HL-60/S4 (cell line): ENCODE measurements around the gene RBMS3.

Experiments
- in situ Hi-C: fragments of 300-500 bp; cut with MboI; formaldehyde crosslinking; loops from 2 replicates; pipeline ENCODE4 v1.14.3; 2022; ENCODE audit warnings: low sequenced_read_pairs

The RBMS3 gene

DNA sequence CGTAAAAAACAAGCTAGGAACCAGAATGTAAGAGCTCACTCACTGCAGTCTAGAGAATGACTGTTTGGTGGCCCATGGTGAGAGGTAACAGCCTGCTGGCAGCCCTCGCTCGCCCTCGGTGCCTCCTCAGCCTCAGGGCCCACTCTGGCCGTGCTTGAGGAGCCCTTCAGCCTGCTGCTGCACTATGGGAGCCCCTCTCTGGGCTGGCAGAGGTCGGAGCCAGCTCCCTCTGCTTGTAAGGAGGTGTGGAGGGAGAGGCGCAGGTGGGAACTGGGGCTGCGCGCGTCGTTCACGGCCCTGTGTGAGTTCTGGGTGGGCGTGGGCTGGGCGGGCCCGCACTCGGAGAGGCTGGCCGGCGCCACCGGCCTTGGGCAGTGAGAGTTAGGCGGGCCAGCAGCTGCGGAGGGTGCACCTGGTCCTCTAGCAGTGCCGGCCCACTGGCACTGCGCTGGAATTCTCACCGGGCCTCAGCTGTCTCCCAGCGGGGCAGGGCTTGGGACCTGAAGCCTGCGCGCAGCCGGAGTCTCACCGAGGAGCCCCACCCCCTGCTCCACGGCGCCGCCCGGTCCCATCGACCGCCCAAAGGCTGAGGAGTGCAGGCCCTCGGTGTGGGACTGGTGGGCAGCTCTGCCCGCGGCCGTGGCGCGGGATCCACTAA lies 420.6 kb downstream of the RBMS3 start:
- in situ Hi-C loops, result no loop called here

DNA sequence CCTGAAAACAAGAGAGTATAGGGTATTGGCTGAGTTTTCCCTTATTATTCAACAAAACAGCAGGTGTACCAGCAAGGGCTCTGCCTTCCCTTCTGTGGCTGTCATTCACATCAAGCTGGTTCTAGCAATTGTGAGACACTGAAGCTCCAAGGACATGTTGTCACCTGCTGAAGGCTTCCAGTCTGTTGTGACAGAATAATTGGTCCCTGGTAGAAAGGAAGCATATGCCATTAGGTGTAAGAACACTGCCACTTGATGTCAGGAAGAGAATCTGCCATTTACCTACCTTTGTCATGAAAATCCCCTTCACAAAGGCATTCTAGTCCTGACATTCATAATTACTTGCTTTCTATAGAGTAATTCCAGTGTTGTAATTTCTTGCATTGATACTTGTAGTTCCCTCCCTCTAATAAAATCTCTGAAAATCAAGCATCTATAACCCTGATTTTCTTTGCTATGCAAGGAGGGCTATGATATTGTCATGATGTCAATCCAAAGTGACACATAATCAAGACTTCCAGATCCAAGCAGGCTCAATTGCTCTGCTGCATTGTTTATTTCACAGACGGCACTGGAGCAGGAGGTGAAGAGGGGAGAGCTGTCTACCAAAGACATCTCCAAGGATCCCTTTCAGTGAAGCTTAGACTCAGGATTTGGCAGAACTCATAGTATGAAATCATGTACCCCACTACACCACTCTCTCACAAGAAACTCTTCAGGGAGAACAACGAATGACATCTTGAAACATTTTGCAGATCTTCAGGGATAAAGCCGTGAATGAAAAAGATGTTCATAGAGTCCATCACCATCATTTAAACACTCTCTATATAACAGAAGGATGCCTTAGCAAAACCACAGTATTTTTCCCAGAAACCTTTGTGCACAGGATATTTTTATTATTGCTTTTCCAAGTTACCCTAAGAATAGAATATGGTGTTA lies 425.3 kb downstream of the RBMS3 start:
- in situ Hi-C loops, result no loop called here

DNA sequence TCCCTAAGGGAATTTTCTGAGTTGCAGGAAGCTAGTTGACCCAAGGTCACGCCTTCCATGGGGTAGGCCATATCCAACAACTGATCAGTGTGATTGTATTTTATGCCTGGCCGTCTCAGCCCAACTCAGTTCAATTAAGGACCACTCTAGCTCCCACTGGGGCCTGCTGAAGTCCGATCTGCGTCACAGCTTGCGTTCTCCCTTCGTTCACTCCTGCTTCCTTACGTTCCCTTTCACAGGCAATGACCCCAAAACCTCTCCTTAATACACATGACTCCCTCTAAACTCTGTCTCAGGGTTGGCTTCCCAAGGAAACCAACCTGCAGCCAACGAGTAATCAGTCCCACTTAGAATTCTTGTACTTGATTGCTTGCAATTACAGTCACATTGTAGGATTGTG lies 428.0 kb downstream of the RBMS3 start:
- in situ Hi-C loops, result no loop called here

DNA sequence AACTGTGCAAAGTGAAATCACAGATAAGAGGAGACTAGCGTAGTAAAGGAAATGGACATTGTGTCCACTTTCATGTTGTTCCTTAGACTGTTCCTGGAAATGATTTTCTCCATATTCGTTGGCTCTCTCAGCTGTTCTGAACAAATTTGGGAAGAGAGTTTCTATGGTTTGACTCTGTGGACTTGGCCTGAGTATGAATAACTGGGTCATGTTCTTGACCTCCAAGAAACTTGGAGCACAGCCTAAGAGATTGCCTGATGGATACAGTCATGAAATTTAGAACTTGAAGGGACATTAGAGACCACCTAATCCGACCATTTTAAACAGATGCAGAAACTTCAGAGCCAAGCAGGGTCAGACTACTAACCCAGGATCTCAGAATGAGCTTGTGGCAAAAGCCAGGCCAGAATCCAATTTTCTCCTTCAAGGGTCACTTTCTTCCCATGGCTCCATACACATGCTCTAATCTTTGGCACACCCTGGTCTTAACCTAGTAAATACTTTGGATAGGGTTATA lies 430.4 kb downstream of the RBMS3 start:
- in situ Hi-C loops, result no loop called here

DNA sequence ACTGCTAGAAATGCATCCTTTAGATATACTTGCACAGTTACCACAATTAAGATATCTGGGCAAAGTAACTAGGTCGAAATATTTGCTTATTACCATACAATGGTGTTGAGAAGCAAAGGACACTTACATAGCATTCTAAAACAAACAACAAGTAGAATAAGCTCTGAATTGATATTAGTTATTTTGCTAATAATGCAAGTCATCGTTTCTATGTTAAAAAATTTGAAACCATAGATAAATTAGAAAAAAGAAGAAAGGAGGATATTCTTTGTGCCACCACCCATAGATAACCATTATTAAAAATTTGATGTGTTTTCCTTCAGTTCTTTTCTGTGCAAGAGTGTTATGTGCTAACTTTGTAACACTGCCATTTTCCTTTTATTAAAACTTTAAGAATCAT lies 435.3 kb downstream of the RBMS3 start:
- in situ Hi-C loops, result no loop called here

DNA sequence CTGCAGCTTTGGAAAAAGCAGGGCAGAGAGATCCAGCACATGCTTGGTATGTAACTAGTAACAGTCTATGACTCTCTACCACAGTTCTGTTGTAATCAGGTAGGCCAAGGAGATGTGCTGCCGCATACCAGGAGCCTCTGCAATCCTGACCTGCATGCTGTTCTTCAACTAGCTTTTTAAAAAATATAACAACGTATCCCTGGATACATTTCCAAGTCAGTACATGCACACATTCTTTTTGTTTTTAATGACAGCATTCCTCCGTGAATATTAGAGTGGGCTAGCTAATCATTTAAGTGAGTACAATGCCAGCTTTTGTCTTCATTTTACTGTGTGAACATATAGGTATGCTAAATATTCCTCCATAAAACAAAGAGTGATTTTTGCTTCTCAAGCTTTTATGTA lies 437.8 kb downstream of the RBMS3 start:
- in situ Hi-C loops, result no loop called here

DNA sequence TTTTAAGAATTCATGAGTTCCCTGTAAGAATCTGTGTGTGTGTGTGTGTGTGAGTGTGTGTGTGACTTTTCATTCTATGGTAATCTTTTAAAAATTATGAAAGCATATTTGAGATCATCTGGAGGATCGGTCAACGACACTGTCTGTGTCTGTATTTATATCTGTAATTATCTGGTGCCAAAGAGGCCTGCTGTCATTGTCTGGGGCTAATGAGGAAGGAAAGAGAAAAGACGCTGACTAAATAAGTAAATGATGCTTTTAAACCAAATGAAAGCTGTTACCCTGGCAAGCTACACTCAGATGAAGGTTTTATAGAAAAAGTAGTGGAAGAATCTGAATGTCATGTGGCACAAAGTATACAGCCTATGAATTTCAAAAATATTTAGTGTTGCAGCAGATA lies 439.8 kb downstream of the RBMS3 start:
- in situ Hi-C loops, result no loop called here

DNA sequence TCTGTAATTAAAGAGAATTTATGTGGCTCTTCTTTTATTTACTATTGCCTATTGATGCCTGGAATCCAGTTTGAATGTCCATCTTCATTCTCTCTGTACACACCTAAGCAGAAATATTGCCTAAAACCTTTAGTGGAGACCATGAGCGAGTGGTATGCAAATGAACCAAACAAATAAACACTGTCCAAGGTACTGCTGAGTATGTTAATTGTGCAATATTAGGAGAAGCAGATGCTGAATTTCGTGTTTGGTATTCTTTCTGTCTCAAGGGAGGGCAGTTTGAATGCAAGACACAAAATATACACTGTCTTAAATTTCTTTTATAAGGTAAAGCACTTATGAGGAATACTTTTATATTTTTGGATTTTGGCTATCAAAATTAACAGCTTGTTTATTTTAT lies 440.9 kb downstream of the RBMS3 start:
- in situ Hi-C loops, result no loop called here

DNA sequence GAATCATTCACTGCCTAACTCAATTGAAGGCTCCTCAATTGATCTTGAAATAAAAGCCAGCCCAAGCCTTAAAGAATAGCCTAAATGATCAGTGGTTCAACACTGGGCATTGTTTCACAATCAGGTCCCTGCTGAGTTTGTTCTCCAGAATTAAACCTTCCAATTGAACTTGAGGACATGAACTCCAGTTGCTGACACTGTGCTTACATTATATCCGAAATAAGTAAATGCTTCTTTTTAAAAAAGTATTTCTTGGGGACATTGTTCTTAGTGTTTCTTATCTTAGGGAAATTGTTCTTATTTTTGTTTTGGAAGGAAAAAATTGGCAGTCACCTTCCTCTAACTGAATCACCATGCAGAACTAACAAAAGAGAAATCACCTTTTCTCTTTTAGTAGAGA lies 450.2 kb downstream of the RBMS3 start:
- in situ Hi-C loops, result no loop called here

DNA sequence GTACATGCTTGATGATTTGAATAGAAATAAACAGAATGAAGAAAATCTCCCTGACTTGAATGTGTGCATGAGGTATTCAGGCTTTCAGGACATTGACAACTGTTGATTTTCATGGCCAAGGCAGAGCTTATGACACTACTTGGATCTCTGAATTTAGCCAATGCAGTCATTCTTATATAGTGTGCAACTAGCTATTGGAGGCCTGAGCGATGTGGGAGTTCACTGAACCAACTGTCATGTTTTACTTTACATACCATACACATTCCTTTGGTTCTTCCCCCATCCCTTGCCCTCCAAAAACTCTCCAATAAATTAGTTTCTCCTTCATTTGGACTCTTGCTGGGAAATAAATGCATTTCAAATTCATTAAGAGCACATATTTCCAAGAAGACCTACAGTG lies 460.4 kb downstream of the RBMS3 start:
- in situ Hi-C loops, result no loop called here

DNA sequence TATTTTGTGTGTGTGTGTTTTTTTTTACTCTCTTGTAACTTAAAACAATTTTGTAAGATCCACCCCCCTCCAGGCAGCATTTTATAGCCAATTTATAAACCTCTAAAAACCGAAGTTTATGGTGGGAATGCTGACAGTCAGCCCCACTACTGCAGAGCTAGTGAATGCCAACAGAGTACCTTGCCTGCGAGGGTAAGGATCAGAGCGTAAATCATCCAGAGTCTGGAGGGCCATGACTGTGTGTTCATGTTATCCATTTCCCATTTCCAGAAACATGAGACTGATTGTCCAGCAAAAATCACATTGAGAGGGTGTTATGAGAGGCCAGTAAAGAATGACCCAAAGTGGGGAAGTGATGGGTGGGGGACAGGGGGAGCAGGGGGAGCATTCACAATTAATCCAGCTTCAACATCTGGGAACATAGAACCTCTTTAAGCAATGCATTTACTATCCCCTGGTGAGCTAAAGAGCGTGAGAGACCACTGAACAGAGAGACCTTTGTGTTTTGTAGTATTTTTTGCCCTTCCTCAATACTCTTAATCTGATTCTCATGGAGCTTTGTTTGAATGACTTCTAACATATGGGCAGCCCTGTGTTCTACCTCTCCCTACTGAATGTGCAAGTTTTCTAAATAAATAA lies 464.5 kb downstream of the RBMS3 start:
- in situ Hi-C loops, result no loop called here

DNA sequence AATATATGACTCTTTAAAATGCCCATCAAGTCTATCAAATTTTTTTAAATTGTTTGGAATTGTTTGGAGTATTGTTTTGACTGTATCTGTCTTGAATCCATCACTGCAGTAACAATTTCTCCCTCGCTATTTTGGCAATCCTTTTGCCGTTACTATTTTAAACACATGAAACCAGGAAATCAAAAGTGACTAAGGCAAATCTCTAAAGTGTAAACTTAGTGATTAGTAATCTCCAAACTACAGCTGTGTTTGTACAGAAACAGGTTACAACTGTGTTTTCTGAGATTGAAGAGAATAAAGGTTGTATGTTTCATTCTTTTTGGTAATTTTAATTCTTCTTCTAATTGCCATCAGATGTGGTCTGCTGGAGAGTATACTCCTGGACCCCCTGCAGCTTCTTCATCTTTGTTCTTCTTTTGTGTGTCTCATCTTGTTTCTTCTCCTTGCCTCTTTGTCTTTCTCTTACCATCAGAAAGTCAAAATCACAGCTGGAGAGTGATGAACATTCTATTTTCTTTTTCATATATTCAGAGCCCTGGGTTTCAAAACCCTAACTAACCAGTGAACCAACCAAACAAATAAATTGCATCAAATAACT lies 465.4 kb downstream of the RBMS3 start:
- in situ Hi-C loops, result no loop called here

DNA sequence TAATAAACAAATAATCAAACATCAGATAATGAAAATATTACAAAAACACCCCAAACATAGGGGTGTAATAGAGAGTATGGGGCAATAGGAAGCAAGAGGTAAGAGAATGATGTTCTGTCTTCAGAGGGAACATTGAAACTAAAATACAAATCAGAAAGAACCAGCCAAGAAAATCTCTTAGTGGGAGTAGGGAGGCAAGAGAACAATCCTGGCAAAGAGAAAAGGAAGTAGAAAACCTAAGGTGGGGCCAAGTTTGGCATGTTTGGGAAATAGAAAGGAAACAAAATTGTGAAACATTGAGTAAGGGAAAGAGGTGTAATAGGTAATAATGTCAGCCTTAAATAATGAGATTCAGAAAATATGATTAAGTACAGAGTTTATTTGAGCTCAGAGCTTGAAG lies 467.1 kb downstream of the RBMS3 start:
- in situ Hi-C loops, result no loop called here

DNA sequence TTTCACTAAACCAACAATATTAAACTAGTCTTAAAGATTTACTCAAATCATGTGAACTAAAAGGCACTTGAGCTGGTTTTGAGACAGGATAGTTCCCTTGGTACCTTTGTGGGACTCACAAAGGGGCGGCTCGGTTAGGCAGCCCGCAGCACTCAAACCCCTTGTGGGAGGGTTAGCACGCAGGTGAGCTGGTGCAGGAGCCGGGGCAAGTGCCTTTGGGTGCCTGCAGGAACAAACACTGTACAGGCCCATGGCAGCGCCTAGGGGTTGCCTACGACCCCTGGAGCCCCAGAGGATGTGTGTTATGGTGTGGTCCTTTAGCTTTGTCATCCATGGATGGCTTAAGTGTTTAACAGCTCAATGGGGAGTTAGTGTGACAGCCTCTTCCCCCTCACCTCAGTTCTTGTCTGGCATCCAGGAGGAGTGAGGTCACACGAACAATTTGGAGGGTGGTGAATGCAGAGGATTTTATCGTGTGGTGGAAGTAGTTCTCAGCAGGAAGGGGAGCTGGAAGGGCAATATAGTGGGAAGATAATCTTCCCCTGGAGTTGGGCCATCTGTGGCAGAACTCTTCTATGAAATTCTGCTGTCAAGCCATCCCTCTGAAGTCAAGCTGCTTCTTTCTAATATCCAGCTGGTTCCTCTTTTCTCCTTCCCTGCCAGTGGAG lies 470.9 kb downstream of the RBMS3 start:
- in situ Hi-C loops, result no loop called here

DNA sequence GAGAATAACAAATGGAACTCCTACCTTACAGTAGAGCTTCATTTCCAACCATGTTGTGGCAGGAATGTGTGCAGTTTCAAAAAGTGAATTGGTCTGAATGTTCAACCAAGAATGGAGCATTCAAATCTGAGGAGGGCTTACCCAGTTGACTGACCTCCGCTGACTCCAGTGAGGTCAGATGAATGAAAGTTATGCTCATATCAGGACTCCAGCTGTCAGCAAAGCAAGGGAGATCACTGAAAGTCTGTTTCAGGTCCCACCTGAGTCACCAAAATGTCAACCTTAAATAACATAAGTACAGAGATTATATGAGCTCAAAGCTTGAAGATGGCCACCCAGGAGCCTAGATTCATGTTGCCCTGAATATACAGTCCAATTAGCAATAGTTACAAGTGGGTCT lies 473.5 kb downstream of the RBMS3 start:
- in situ Hi-C loops, result no loop called here

DNA sequence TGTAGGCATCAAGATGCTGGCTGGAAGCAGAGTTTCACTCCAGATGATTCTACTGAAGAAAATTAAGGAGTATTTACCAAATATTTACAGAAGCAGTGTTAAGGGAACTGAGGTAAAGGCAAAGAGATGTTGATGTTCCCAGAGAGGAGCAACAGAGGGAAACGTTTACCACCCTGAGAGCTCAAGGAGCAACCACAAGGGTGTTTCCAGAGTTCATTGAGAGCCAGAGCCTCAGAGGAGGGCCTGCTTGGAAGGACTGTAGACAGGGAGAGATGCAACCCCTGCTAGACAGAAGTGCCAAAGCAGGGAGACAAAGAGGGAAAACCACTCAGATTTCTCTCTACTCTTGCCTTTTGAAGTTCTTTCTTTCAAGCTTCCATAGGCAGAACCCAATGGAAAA lies 474.5 kb downstream of the RBMS3 start:
- in situ Hi-C loops, result no loop called here

DNA sequence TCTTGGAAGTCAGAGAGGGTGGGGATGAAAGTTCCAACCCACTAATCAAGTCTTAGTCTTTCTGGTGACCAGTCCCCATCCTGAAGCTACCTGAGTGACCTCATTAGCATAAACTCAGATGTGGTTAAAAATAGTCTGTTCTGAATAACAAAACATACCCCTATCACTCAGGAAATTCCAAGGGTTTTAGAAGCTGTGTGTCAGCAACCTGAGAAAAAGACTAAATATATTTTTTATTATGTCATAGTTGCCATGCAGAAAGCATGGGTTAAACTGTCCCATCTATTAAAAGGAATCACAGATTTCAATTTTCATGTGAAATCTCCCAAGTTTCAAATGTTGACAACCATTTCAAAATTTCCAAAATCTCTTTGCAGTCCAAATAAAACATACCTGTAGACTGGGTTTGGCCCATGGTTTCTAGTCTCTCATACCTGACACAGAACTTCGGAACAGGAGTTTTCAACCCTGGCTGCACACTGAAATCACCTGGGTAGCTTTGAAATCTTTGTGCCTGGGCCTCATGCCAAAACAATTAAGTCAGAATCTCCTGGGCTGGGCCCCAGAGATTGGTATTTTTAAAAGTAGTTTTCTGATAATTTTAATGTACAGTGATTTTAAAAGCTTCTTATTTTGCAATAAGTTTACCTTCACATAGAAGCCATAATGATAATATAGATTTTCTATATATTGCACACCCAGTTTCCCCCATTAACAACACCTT lies 476.3 kb downstream of the RBMS3 start:
- in situ Hi-C loops, result no loop called here

DNA sequence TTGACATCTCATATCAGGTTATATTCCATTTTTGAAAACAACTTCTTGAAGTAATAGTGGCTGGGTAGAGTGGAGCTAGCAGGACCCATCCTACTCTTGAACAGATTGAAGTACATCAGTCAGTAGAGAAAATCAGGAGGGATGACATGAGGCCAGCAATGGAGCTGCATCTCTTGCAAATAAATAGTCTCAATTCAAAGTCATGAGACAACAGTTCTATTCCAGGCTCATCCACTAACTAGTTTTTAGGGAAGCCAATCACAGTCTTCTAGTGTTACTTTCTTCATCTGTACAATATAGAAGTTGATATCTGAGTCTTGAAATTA lies 477.2 kb downstream of the RBMS3 start:
- in situ Hi-C loops, result no loop called here

DNA sequence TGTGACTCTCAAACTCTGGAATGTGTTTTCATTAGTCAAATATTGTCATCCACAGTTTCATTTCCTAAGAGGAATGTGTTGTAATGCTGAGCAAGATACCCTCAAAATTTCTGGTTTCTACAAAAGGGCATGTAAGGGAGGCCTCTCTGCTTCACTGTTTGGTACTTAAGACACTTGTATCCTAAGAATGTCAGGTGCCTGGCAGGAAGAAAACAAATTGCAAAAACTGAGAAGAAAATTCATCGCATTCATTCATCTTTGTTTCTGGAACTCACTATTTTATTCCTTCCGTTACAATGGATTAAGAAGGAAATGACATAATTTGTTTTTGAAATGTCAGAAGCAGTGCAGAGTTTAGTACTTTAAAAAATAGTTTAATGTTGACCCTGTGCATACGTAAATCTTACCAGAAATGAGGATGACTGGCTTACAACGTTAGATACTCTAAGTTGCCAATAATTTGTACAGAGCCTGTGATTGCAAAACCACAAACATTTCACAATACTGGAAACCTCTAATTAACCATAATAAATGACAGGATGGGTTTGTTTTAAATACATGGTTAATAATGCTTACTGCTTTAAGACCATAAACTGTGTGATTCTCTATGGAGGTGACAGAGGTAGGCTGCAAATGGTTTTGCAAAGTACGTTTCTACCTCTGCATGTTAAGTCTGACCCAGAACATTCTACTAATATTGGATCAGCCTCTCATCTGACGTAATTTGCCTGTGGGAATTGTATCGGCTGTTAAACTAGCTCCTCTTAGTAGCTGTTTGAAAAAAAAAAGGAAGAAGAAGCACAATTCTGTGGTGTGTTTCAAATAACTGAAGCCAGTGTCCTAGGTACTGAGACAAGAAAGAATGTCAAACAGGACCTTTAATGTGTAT lies 477.8 kb downstream of the RBMS3 start:
- in situ Hi-C loops, result no loop called here
